GM23338 (cell line): Measurements from ENCODE around the gene EXOC3L4.

ENCODE experiments used
- CREB1 ChIP-seq: fragments of 250-450 bp; sonication (Bioruptor Pico); IDR thresholded peaks from 2 replicates; pipeline ENCODE4 v1.5.0; 2020; ENCODE audit warnings: low read depth, mild to moderate bottlenecking, moderate library complexity
- EZH2 ChIP-seq: fragments of 200-600 bp; sonication (generic); IDR thresholded peaks from one replicate; pipeline ENCODE4 v1.8.0; 2017; ENCODE audit warnings: antibody characterized with exemption, mild to moderate bottlenecking, low read depth; ENCODE audit not compliant: unreplicated experiment
- POLR2AphosphoS5 ChIP-seq: IDR thresholded peaks from 2 replicates; pipeline ENCODE4 v1.6.1; 2016; ENCODE audit warnings: antibody characterized with exemption, low read depth
- TF ChIP-seq, protein P1 (sequence below), 2 experiments: fragments of 200-600 bp in 1 of 2; sonication (generic) in 1 of 2; conservative IDR thresholded peaks; 2 replicates each; pipeline versions ENCODE4 v1.5.1 to v1.6.1; 2016 to 2017; ENCODE audit warnings: antibody characterized with exemption in 2 of 2, low read depth in 2 of 2, mild to moderate bottlenecking in 2 of 2, moderate library complexity in 1 of 2

DNA sequence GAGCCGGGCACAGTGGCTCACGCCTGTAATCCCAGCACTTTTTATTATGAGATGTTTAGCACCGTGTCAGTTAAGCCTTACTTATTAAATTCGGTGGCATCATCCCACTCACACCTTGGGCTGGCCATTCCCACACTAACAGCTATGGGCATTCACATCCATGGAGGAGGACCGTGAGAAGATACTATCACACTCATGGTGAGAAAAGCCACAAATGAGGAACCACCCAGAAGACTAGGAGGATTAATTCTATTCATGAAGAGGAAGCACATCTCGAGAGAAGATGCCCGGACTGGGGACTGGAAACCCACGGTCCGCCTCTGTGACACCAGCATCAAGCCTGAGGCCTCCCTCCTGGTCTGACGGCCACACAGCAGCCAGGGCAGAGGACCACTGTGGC is 42.1 kb upstream of the EXOC3L4 start:
- TF ChIP-seq, protein P1, sequence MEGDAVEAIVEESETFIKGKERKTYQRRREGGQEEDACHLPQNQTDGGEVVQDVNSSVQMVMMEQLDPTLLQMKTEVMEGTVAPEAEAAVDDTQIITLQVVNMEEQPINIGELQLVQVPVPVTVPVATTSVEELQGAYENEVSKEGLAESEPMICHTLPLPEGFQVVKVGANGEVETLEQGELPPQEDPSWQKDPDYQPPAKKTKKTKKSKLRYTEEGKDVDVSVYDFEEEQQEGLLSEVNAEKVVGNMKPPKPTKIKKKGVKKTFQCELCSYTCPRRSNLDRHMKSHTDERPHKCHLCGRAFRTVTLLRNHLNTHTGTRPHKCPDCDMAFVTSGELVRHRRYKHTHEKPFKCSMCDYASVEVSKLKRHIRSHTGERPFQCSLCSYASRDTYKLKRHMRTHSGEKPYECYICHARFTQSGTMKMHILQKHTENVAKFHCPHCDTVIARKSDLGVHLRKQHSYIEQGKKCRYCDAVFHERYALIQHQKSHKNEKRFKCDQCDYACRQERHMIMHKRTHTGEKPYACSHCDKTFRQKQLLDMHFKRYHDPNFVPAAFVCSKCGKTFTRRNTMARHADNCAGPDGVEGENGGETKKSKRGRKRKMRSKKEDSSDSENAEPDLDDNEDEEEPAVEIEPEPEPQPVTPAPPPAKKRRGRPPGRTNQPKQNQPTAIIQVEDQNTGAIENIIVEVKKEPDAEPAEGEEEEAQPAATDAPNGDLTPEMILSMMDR (conservative IDR thresholded peaks at IDR 0.05; ENCODE audit: low read depth in 2 of 2) = no peak
- no peak for TF ChIP-seq POLR2AphosphoS5
- no peak for TF ChIP-seq EZH2
- no peak for TF ChIP-seq CREB1 (CRISPR knock-in tag)
